Measurements from ENCODE around the gene ACSL6. TPM values are rescaled to one million over a fixed set of nuclear protein-coding genes. Genes with fewer than 3 reads are reported as not detected.

Gene ACSL6
- total RNA-seq, 1 experiment from 2014 or later, result 1.4 TPM

- Mint-ChIP-seq H3K27me3 (ENCODE audit: insufficient read depth, unreplicated experiment) (peaks cover 3% of the 10 kb centered on the region), H3K4me1 (ENCODE audit: low read depth, unreplicated experiment) (peaks cover 13% of the 10 kb centered on the region), H3K27ac (ENCODE audit: unreplicated experiment) (no peak overlapping the region), H3K9me3 (ENCODE audit: unreplicated experiment) (no peaks in the 10 kb centered on the region), H3K36me3 (ENCODE audit: insufficient read depth, unreplicated experiment) (no peaks in the 10 kb centered on the region), H3K4me3 (ENCODE audit: unreplicated experiment) (no peak overlapping the region)
- peaks cover 14% of the 10 kb centered on the region for H3K4me1 ChIP-seq
- no peaks in the 10 kb centered on the region for H3K27me3 ChIP-seq (replicated peaks; ENCODE audit: control insufficient read depth, insufficient read depth, low read length)
- no peak overlapping the region for H3K4me3 ChIP-seq (ENCODE audit: low read depth, low read length)
- intact Hi-C loops (cut with micrococcal nuclease; ENCODE audit: unreplicated experiment), result loop anchor here (1.0 to 10.0 kb wide), 5 partner anchors 191 to 582 kb away; partner anchors contain the start of gene FNIP1
- no peaks in the 10 kb centered on the region for H3K9me3 ChIP-seq
- no peak for DNase-seq
- BruUV-seq (replicated peaks), result no TSS peak
- ChIA-PET CTCF (interaction anchor here (0.6 kb wide), 1 partner anchor 197 kb away, joined by 4 read pairs; no protein-coding TSS in a partner anchor), POLR2A (no interaction called here)
- no peaks in the 10 kb centered on the region for H3K36me3 ChIP-seq (ENCODE audit: control insufficient read depth, insufficient read depth, low read length)
- TF ChIP-seq CTCF (IDR thresholded peaks at IDR 0.05; ENCODE audit: insufficient read depth in 1 of 2, low read depth in 1 of 2, low read length in 1 of 2, severe bottlenecking in 1 of 2, unreplicated experiment in 1 of 2), result no peak
Measured at GRCh38 chr5:132006331-132007120, 4.9 kb downstream of the ACSL6 start.

GRCh38 chr5:132005591-132005990 is 5.9 kb downstream of the ACSL6 start:
- Mint-ChIP-seq H3K27ac (ENCODE audit: unreplicated experiment) (no peak overlapping the region), H3K27me3 (ENCODE audit: insufficient read depth, unreplicated experiment) (peaks cover 3% of the 10 kb centered on the region), H3K9me3 (ENCODE audit: unreplicated experiment) (no peaks in the 10 kb centered on the region), H3K36me3 (ENCODE audit: insufficient read depth, unreplicated experiment) (no peaks in the 10 kb centered on the region), H3K4me1 (ENCODE audit: low read depth, unreplicated experiment) (peaks cover 15% of the 10 kb centered on the region), H3K4me3 (ENCODE audit: unreplicated experiment) (no peak overlapping the region)
- POLR2A ChIA-PET, result no interaction called here
- Histone ChIP-seq H3K4me3 (ENCODE audit: low read depth, low read length) (no peak overlapping the region), H3K9me3 (no peaks in the 10 kb centered on the region), H3K36me3 (ENCODE audit: control insufficient read depth, insufficient read depth, low read length) (no peaks in the 10 kb centered on the region), H3K27me3 (replicated peaks; ENCODE audit: control insufficient read depth, insufficient read depth, low read length) (no peaks in the 10 kb centered on the region), H3K4me1 (peaks cover 18% of the 10 kb centered on the region)
- DNase-seq, result no peak
- intact Hi-C loops (cut with micrococcal nuclease; ENCODE audit: unreplicated experiment), result loop anchor here (5.0 to 10.0 kb wide), 3 partner anchors 208 to 581 kb away; partner anchors contain the start of gene FNIP1
- BruUV-seq (replicated peaks), result no TSS peak
- CTCF ChIA-PET, result interaction anchor here (0.6 kb wide), 1 partner anchor 196 kb away, joined by 4 read pairs; no protein-coding TSS in a partner anchor
- no peak for TF ChIP-seq CTCF (IDR thresholded peaks at IDR 0.05; ENCODE audit: insufficient read depth in 1 of 2, low read depth in 1 of 2, low read length in 1 of 2, severe bottlenecking in 1 of 2, unreplicated experiment in 1 of 2)

- H3K27me3 ChIP-seq (replicated peaks; ENCODE audit: control insufficient read depth, insufficient read depth, low read length), result no peaks in the 10 kb centered on the region
- H3K27me3 Mint-ChIP-seq (ENCODE audit: insufficient read depth, unreplicated experiment), result no peaks in the 10 kb centered on the region
- H3K36me3 Mint-ChIP-seq (ENCODE audit: insufficient read depth, unreplicated experiment), result no peaks in the 10 kb centered on the region
- intact Hi-C loops (cut with micrococcal nuclease; ENCODE audit: unreplicated experiment), result loop anchor here (10.0 kb wide), 2 partner anchors 289 to 579 kb away; no protein-coding TSS in a partner anchor
- CTCF ChIA-PET, result no interaction called here
- H3K9me3 ChIP-seq, result no peaks in the 10 kb centered on the region
- H3K4me1 ChIP-seq, result peaks cover 23% of the 10 kb centered on the region
- POLR2A ChIA-PET, result no interaction called here
- H3K4me3 ChIP-seq (ENCODE audit: low read depth, low read length), result no peak overlapping the region
- peaks cover 16% of the 10 kb centered on the region for H3K4me1 Mint-ChIP-seq (ENCODE audit: low read depth, unreplicated experiment)
- no peak overlapping the region for H3K27ac Mint-ChIP-seq (ENCODE audit: unreplicated experiment)
- BruUV-seq (replicated peaks), result no TSS peak
- no peak for TF ChIP-seq CTCF (IDR thresholded peaks at IDR 0.05; ENCODE audit: insufficient read depth in 1 of 2, low read depth in 1 of 2, low read length in 1 of 2, severe bottlenecking in 1 of 2, unreplicated experiment in 1 of 2)
- H3K36me3 ChIP-seq (ENCODE audit: control insufficient read depth, insufficient read depth, low read length), result no peaks in the 10 kb centered on the region
- no peak overlapping the region for H3K4me3 Mint-ChIP-seq (ENCODE audit: unreplicated experiment)
- DNase-seq, result no peak
- no peaks in the 10 kb centered on the region for H3K9me3 Mint-ChIP-seq (ENCODE audit: unreplicated experiment)
Measured at GRCh38 chr5:132003982-132004381, 7.5 kb downstream of the ACSL6 start.
